HepG2 (cell line): ENCODE measurements around the gene C10orf120. TPM values are rescaled to one million over a fixed set of nuclear protein-coding genes. Genes with fewer than 3 reads are reported as not detected.

Experiments used
- ATAC-seq: fragments of 200-7000 bp; cut with Tn5 transposase; 3 replicates; pipeline ENCODE4 v1.9.1; 2020; ENCODE audit warnings: mild to moderate bottlenecking, moderate library complexity
- BruUV-seq: library from RNA; stranded (reverse); fragments of 400-500 nt; replicated peaks from 2 replicates; lab custom pipeline; 2021; lab: Mats Ljungman, UMichigan
- CTCF ChIA-PET: fragments of 300-600 bp; formaldehyde crosslinking; extraction: SDS; loops from one replicate; lab custom pipeline; 2021; ENCODE audit warnings: low total read pairs, inconsistent platforms, low intra/inter-chr PET ratio; lab: Yijun Ruan, JAX
- POLR2A ChIA-PET: fragments of 350-600 bp; sonication (Branson Sonifier 250); formaldehyde crosslinking; loops from one replicate; lab custom pipeline; 2020; ENCODE audit warnings: antibody characterized with exemption, inconsistent platforms; lab: Yijun Ruan, JAX
- DNase-seq: peaks from one replicate; pipeline ENCODE4 v3.0.0-alpha.2; 2015; ENCODE audit warnings: low spot score
- FAIRE-seq: peaks from 3 replicates; lab custom pipeline; 2011; peaks lifted over from hg19 to GRCh38; lab: Jason Lieb, UNC
- H2AFZ ChIP-seq: one replicate; pipeline ENCODE4 v1.6.1; 2011; ENCODE audit warnings: low read length, inconsistent platforms
- H3K27ac ChIP-seq: fragments of 300-600 bp; 3 replicates; pipeline ENCODE4 v1.8.0; 2011; ENCODE audit warnings: mixed run types, mild to moderate bottlenecking, mixed read lengths, low read length, inconsistent platforms; ENCODE audit not compliant: insufficient read depth; ENCODE audit errors: extremely low read length
- H3K27me3 ChIP-seq, 2 experiments: fragments of 200-600 bp in 1 of 2; 2 replicates in 1 of 2; 3 replicates in 1 of 2; pipeline versions ENCODE4 v1.6.0 to v1.8.0; 2011; ENCODE audit warnings: low read length in 2 of 2, mild to moderate bottlenecking in 2 of 2, moderate library complexity in 2 of 2, inconsistent platforms in 1 of 2; ENCODE audit not compliant: insufficient read depth in 2 of 2, control insufficient read depth in 1 of 2
- H3K36me3 ChIP-seq, 2 experiments: fragments of 200-600 bp in 1 of 2; replicated peaks in 1 of 2; 2 replicates in 1 of 2; 3 replicates in 1 of 2; pipeline versions ENCODE4 v1.5.1 to v1.8.0; 2011; ENCODE audit warnings: low read length in 2 of 2, inconsistent platforms in 1 of 2; ENCODE audit not compliant: insufficient read depth in 2 of 2, control insufficient read depth in 1 of 2
- H3K4me1 ChIP-seq: 2 replicates; pipeline ENCODE4 v1.5.1; 2012; ENCODE audit warnings: low read length, inconsistent platforms; ENCODE audit not compliant: insufficient read depth
- H3K4me2 ChIP-seq: 2 replicates; pipeline ENCODE4 v1.6.0; 2011; ENCODE audit warnings: low read depth, low read length, inconsistent platforms
- H3K4me3 ChIP-seq, 3 experiments: fragments of 200-600 bp in 1 of 3; sonication (generic), shearing (Covaris generic) in 1 of 3; replicated peaks in 1 of 3; 2 replicates each; pipeline ENCODE4 v1.5.1; 2011 to 2016; ENCODE audit warnings: low read length in 3 of 3, inconsistent platforms in 2 of 3, low read depth in 2 of 3, mild to moderate bottlenecking in 2 of 3, control low read depth in 1 of 3, mixed read lengths in 1 of 3; ENCODE audit not compliant: insufficient read depth in 1 of 3
- H3K79me2 ChIP-seq: one replicate; pipeline ENCODE4 v1.6.1; 2011; ENCODE audit warnings: low read length, inconsistent platforms; ENCODE audit not compliant: insufficient read depth
- H3K9ac ChIP-seq: 2 replicates; pipeline ENCODE4 v1.6.0; 2011; ENCODE audit warnings: mild to moderate bottlenecking, low read depth, low read length, inconsistent platforms; ENCODE audit not compliant: insufficient read depth
- H3K9me3 ChIP-seq: 2 replicates; pipeline ENCODE4 v1.5.1; 2012; ENCODE audit warnings: mild to moderate bottlenecking, low read length
- H4K20me1 ChIP-seq: 2 replicates; pipeline ENCODE4 v1.6.0; 2011; ENCODE audit warnings: inconsistent platforms, mild to moderate bottlenecking, low read length, moderate library complexity; ENCODE audit not compliant: insufficient read depth
- CBX5 ChIP-seq: sonication (generic); formaldehyde crosslinking; IDR thresholded peaks from 2 replicates; pipeline ENCODE4 v1.4.0; 2020; ENCODE audit warnings: missing genetic modification reagents, borderline replicate concordance
- ETV6 ChIP-seq: sonication (generic); formaldehyde crosslinking; conservative IDR thresholded peaks from 2 replicates; pipeline ENCODE4 v1.4.0; 2020; ENCODE audit warnings: missing genetic modification reagents
- KAT2B ChIP-seq: fragments of 150-350 bp; IDR thresholded peaks from 2 replicates; pipeline ENCODE4 v1.6.1; 2014; ENCODE audit warnings: low read depth, low read length, borderline replicate concordance
- KLF9 ChIP-seq: IDR thresholded peaks from 2 replicates; pipeline ENCODE4 v1.6.1; 2016; ENCODE audit warnings: low read depth
- NCOA5 ChIP-seq: sonication (generic); formaldehyde crosslinking; IDR thresholded peaks from 2 replicates; pipeline ENCODE4 v1.4.0; 2020; ENCODE audit warnings: missing genetic modification reagents
- PHB2 ChIP-seq: fragments of 450-650 bp; IDR thresholded peaks from 2 replicates; pipeline ENCODE4 v1.6.1; 2018; ENCODE audit not compliant: partially characterized antibody
- ZNF441 ChIP-seq: sonication (generic); formaldehyde crosslinking; IDR thresholded peaks from 2 replicates; pipeline ENCODE4 v1.7.0; 2021; ENCODE audit warnings: missing genetic modification reagents, borderline replicate concordance
- ZNF510 ChIP-seq: sonication (generic); formaldehyde crosslinking; IDR thresholded peaks from 2 replicates; pipeline ENCODE4 v1.4.0; 2020; ENCODE audit warnings: low read depth, mild to moderate bottlenecking, missing genetic modification reagents
- ZNF564 ChIP-seq: sonication (generic); formaldehyde crosslinking; IDR thresholded peaks from 2 replicates; pipeline ENCODE4 v1.8.1; 2023; ENCODE audit warnings: mild to moderate bottlenecking, missing genetic modification reagents
- ZNF567 ChIP-seq: sonication (generic); formaldehyde crosslinking; IDR thresholded peaks from 2 replicates; pipeline ENCODE4 v1.8.1; 2023; ENCODE audit warnings: mild to moderate bottlenecking, missing genetic modification reagents, borderline replicate concordance
- WGBS: methylation state at CpG from one replicate; pipeline ENCODE4 v1.1.6; 2017; ENCODE audit warnings: low lambda C conversion rate; 5-methylcytosine and 5-hydroxymethylcytosine counted together
- in situ Hi-C: cut with HindIII; loops from 2 replicates; pipeline ENCODE4 v1.10.0; 2017; ENCODE audit warnings: low pct_unique_long_range_greater_than_20kb; ENCODE audit not compliant: extremely low pct_ligation_motif_present
- intact Hi-C: fragments of 100-400 bp; cut with micrococcal nuclease; formaldehyde crosslinking; loops from one replicate; pipeline ENCODE4 v1.10.0; 2022; ENCODE audit not compliant: unreplicated experiment
- polyA plus RNA-seq, 8 experiments: library from polyadenylated mRNA; depleted of rRNA in 3 of 8; stranded (reverse) in 7 of 8; unstranded in 1 of 8; fragments of >200 nt; fragmentation: Illumina TruSeq in 4 of 8; extraction: Trizol in 4 of 8; gene quantifications; 2 replicates each; pipeline versions ENCODE4 v1.2.1 to v1.2.3, GENCODE V29; 2011 to 2016; ENCODE audit warnings: low read depth in 4 of 8, missing spikeins in 1 of 8, mixed read lengths in 1 of 8; ENCODE audit not compliant: insufficient read depth in 1 of 8
- total RNA-seq, 5 experiments: library from RNA; depleted of rRNA; stranded (reverse); fragments of >200 nt; fragmentation: Illumina TruSeq; extraction: Trizol; gene quantifications; 2 replicates each; pipeline ENCODE4 v1.2.3, GENCODE V29; 2016; ENCODE audit warnings: low read depth in 1 of 5
- TF ChIP-seq, protein P1 (sequence below): sonication (generic); formaldehyde crosslinking; IDR thresholded peaks from 2 replicates; pipeline ENCODE4 v1.4.0; 2020; ENCODE audit warnings: missing genetic modification reagents, borderline replicate concordance
- TF ChIP-seq, protein P2 (sequence below): sonication (generic); formaldehyde crosslinking; IDR thresholded peaks from 2 replicates; pipeline ENCODE4 v1.9.0; 2021; ENCODE audit warnings: missing genetic modification reagents, mild to moderate bottlenecking, borderline replicate concordance

Gene C10orf120
- total and polyA plus RNA-seq, 2 of the 13 experiments (the other 11 are each of a cell fraction or from before 2014, with no cell fraction given) = not detected

DNA sequence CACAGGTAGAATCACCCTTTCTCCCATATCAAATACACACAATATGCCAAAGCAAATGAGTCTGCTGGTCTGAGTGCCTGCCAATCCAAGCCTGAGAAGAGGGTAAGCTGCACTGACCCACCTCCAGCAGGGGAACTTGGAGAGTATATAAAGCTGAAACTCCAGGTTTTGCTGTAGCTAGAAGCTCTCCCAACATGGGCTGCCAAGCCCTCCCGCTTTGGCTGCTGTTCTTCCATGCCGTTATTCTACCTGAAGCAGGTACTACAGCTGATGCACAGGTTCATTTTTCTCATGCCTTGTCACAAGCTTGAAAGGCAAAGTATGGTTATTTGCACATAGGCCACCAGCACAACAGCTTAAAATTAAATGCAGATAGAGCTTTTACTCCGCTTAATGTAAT is 21.5 kb upstream of the C10orf120 start:
- no peak for DNase-seq
- Histone ChIP-seq H3K4me3 (no peak overlapping the region), H2AFZ (no peak overlapping the region), H3K79me2 (no peaks in the 10 kb centered on the region), H3K4me2 (no peak overlapping the region), H3K4me1 (no peaks in the 10 kb centered on the region), H3K27ac (no peak overlapping the region), H4K20me1 (no peaks in the 10 kb centered on the region), H3K9ac (no peak overlapping the region), H3K9me3 (no peaks in the 10 kb centered on the region), H3K36me3 (no peaks in the 10 kb centered on the region), H3K27me3 (peaks cover 2 to 25% of the 10 kb centered on the region in 2 experiments; a peak in 2 of 5 replicates)
- in situ Hi-C loops (no loop called here), intact Hi-C loops (no loop called here)
- no peak for TF ChIP-seq NCOA5 (CRISPR knock-in tag)
- TF ChIP-seq ZNF510 = no peak
- TF ChIP-seq, protein P1, sequence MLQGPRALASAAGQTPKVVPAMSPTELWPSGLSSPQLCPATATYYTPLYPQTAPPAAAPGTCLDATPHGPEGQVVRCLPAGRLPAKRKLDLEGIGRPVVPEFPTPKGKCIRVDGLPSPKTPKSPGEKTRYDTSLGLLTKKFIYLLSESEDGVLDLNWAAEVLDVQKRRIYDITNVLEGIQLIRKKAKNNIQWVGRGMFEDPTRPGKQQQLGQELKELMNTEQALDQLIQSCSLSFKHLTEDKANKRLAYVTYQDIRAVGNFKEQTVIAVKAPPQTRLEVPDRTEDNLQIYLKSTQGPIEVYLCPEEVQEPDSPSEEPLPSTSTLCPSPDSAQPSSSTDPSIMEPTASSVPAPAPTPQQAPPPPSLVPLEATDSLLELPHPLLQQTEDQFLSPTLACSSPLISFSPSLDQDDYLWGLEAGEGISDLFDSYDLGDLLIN = no peak
- TF ChIP-seq ZNF567 (CRISPR knock-in tag) = no peak
- TF ChIP-seq CBX5 (CRISPR knock-in tag) = no peak
- TF ChIP-seq ZNF441 (CRISPR knock-in tag) = no peak
- TF ChIP-seq, protein P2, sequence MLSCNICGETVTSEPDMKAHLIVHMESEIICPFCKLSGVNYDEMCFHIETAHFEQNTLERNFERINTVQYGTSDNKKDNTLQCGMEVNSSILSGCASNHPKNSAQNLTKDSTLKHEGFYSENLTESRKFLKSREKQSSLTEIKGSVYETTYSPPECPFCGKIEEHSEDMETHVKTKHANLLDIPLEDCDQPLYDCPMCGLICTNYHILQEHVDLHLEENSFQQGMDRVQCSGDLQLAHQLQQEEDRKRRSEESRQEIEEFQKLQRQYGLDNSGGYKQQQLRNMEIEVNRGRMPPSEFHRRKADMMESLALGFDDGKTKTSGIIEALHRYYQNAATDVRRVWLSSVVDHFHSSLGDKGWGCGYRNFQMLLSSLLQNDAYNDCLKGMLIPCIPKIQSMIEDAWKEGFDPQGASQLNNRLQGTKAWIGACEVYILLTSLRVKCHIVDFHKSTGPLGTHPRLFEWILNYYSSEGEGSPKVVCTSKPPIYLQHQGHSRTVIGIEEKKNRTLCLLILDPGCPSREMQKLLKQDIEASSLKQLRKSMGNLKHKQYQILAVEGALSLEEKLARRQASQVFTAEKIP (CRISPR knock-in tag) = no peak
- TF ChIP-seq PHB2 = no peak
- no peak for TF ChIP-seq ZNF564 (CRISPR knock-in tag)
- no peak for TF ChIP-seq ETV6
- no peak for TF ChIP-seq KAT2B
- no peak for TF ChIP-seq KLF9 (CRISPR knock-in tag)
- no peak for FAIRE-seq
- POLR2A ChIA-PET = no interaction called here
- 17% methylated on average over 3 of the region's 3 CpGs for WGBS
- CTCF ChIA-PET = no interaction called here
- no TSS peak for BruUV-seq
- ATAC-seq = no peak
